GM18526 (cell line): ENCODE measurements around the gene SYNDIG1.

Experiments used
- POLR2A ChIP-seq: IDR thresholded peaks from 3 replicates; pipeline ENCODE4 v1.6.1; 2011; ENCODE audit not compliant: insufficient read length; ENCODE audit errors: extremely low read depth

SYNDIG1 gene

GRCh38 chr20:24694727-24695528, 225.5 kb downstream of the SYNDIG1 start:
- no peak for TF ChIP-seq POLR2A

- no peak for TF ChIP-seq POLR2A
These were observed 226.2 kb downstream of the SYNDIG1 start for GRCh38 chr20:24695529-24696225.

GRCh38 chr20:24696396-24696795, 227.0 kb downstream of the SYNDIG1 start:
- TF ChIP-seq POLR2A: no peak

- TF ChIP-seq POLR2A: no peak
These were observed 228.0 kb downstream of the SYNDIG1 start for GRCh38 chr20:24697411-24697810.

- no peak for TF ChIP-seq POLR2A
These were observed 228.8 kb downstream of the SYNDIG1 start for GRCh38 chr20:24698189-24698588.

GRCh38 chr20:24698706-24699206, 229.3 kb downstream of the SYNDIG1 start:
- TF ChIP-seq POLR2A: no peak

GRCh38 chr20:24699321-24700165, 230.1 kb downstream of the SYNDIG1 start:
- TF ChIP-seq POLR2A: no peak

- no peak for TF ChIP-seq POLR2A
These were observed 230.9 kb downstream of the SYNDIG1 start for GRCh38 chr20:24700166-24700860.

- no peak for TF ChIP-seq POLR2A
These were observed 231.6 kb downstream of the SYNDIG1 start for GRCh38 chr20:24701027-24701426.

GRCh38 chr20:24701668-24702067, 232.2 kb downstream of the SYNDIG1 start:
- TF ChIP-seq POLR2A: no peak

GRCh38 chr20:24702501-24703283, 233.3 kb downstream of the SYNDIG1 start:
- no peak for TF ChIP-seq POLR2A

- no peak for TF ChIP-seq POLR2A
These were observed 233.8 kb downstream of the SYNDIG1 start for GRCh38 chr20:24703284-24703610.

- no peak for TF ChIP-seq POLR2A
These were observed 235.5 kb downstream of the SYNDIG1 start for GRCh38 chr20:24704899-24705298.

- TF ChIP-seq POLR2A: no peak
These were observed 236.1 kb downstream of the SYNDIG1 start for GRCh38 chr20:24705486-24705885.
